A549 (cell line): Measurements from ENCODE around the gene TCF23. TPM values are rescaled to one million over a fixed set of nuclear protein-coding genes. Genes with fewer than 3 reads are reported as not detected.

Experiments used
- ATAC-seq, 2 experiments: fragments of 200-7000 bp in 1 of 2; fragments of >200 bp in 1 of 2; cut with Nextera tagmentation in 1 of 2; cut with Tn5 transposase in 1 of 2; 3 replicates each; pipeline versions ENCODE4 v1.8.0 to v1.9.1; 2018 to 2020; ENCODE audit warnings: mild to moderate bottlenecking in 1 of 2, moderate library complexity in 1 of 2
- CTCF ChIA-PET: fragments of 300-600 bp; sonication (Branson Sonifier 250); formaldehyde crosslinking; extraction: SDS; loops from one replicate; lab custom pipeline; 2021; ENCODE audit warnings: antibody characterized with exemption, inconsistent platforms; lab: Yijun Ruan, JAX
- POLR2A ChIA-PET: fragments of 350-600 bp; formaldehyde crosslinking; extraction: SDS; loops from one replicate; lab custom pipeline; 2021; ENCODE audit warnings: antibody characterized with exemption, inconsistent platforms; lab: Yijun Ruan, JAX
- DNase-seq, 2 experiments: peaks; one replicate each; pipeline versions ENCODE4 v3.0.0 to v3.0.0-alpha.2; 2011 to 2016; ENCODE audit warnings: low read depth in 1 of 2, low spot score in 1 of 2
- FAIRE-seq: peaks from 2 replicates; lab custom pipeline; 2011; peaks lifted over from hg19 to GRCh38; lab: Jason Lieb, UNC
- H3K27ac ChIP-seq, 2 experiments: fragments of >200 bp; sonication (Bioruptor Twin); formaldehyde crosslinking; 3 replicates each; pipeline ENCODE4 v1.5.1; 2016 to 2017
- H3K4me1 ChIP-seq: fragments of >200 bp; sonication (Bioruptor Twin); formaldehyde crosslinking; 3 replicates; pipeline ENCODE4 v1.6.1; 2016
- H3K4me2 ChIP-seq: fragments of >200 bp; sonication (Bioruptor Twin); formaldehyde crosslinking; 3 replicates; pipeline ENCODE4 v1.6.1; 2016
- H3K4me3 ChIP-seq: fragments of >200 bp; sonication (Bioruptor Twin); formaldehyde crosslinking; 3 replicates; pipeline ENCODE4 v1.5.1; 2016
- H3K9me3 ChIP-seq: fragments of >200 bp; sonication (Bioruptor Twin); formaldehyde crosslinking; 3 replicates; pipeline ENCODE4 v1.6.1; 2016
- CBX2 ChIP-seq: fragments of 200-600 bp; sonication (generic); IDR thresholded peaks from 2 replicates; pipeline ENCODE4 v1.6.1; 2016; ENCODE audit warnings: low read depth, mild to moderate bottlenecking, borderline replicate concordance
- CBX8 ChIP-seq: fragments of 200-600 bp; sonication (generic); IDR thresholded peaks from 2 replicates; pipeline ENCODE4 v1.6.1; 2016
- CHD2 ChIP-seq: fragments of 150-350 bp; IDR thresholded peaks from 2 replicates; pipeline ENCODE4 v1.6.1; 2014; ENCODE audit warnings: low read length; ENCODE audit not compliant: partially characterized antibody
- CHD4 ChIP-seq: fragments of 200-600 bp; sonication (generic); IDR thresholded peaks from 2 replicates; pipeline ENCODE4 v1.6.1; 2016; ENCODE audit warnings: antibody characterized with exemption, mild to moderate bottlenecking, borderline replicate concordance
- E2F6 ChIP-seq: IDR thresholded peaks from 2 replicates; pipeline ENCODE4 v1.6.1; 2012; ENCODE audit warnings: low read depth, borderline replicate concordance
- EHF ChIP-seq: fragments of 250-450 bp; sonication (Bioruptor Pico); IDR thresholded peaks from 2 replicates; pipeline ENCODE4 v1.5.0; 2020; ENCODE audit warnings: mild to moderate bottlenecking
- ELK1 ChIP-seq: fragments of 150-350 bp; IDR thresholded peaks from 2 replicates; pipeline ENCODE4 v1.6.1; 2014; ENCODE audit warnings: low read depth, mild to moderate bottlenecking, low read length
- ESRRA ChIP-seq: fragments of 150-350 bp; IDR thresholded peaks from 2 replicates; pipeline ENCODE4 v1.6.1; 2014; ENCODE audit warnings: mild to moderate bottlenecking, low read length, borderline replicate concordance
- FOSB ChIP-seq: fragments of 250-450 bp; sonication (Bioruptor Pico); IDR thresholded peaks from 2 replicates; pipeline ENCODE4 v1.5.0; 2020; ENCODE audit warnings: mild to moderate bottlenecking, moderate library complexity
- FOSL2 ChIP-seq, 2 experiments: fragments of 450-650 bp in 1 of 2; fragments of >200 bp in 1 of 2; sonication (Bioruptor Twin) in 1 of 2; formaldehyde crosslinking; IDR thresholded peaks; 2 replicates each; pipeline versions ENCODE4 v1.5.0 to v1.6.1; 2016 to 2020; ENCODE audit warnings: mild to moderate bottlenecking in 1 of 2, moderate library complexity in 1 of 2
- HEYL ChIP-seq: fragments of 250-450 bp; sonication (Bioruptor Pico); IDR thresholded peaks from 2 replicates; pipeline ENCODE4 v1.8.0; 2021; ENCODE audit warnings: mild to moderate bottlenecking, moderate library complexity
- HMGXB4 ChIP-seq: fragments of 250-450 bp; sonication (Bioruptor Pico); IDR thresholded peaks from 2 replicates; pipeline ENCODE4 v1.5.0; 2021; ENCODE audit warnings: mild to moderate bottlenecking, moderate library complexity, borderline replicate concordance
- HOXA7 ChIP-seq: fragments of 250-450 bp; sonication (Bioruptor Pico); IDR thresholded peaks from 2 replicates; pipeline ENCODE4 v1.5.0; 2020; ENCODE audit warnings: mild to moderate bottlenecking, moderate library complexity
- HOXB13 ChIP-seq: fragments of 250-450 bp; sonication (Bioruptor Pico); IDR thresholded peaks from 2 replicates; pipeline ENCODE4 v1.5.0; 2020; ENCODE audit warnings: low read depth, mild to moderate bottlenecking, moderate library complexity
- JUNB ChIP-seq: fragments of >200 bp; sonication (Bioruptor Twin); formaldehyde crosslinking; IDR thresholded peaks from 2 replicates; pipeline ENCODE4 v1.6.1; 2016
- KDM5A ChIP-seq: fragments of 200-600 bp; sonication (generic); IDR thresholded peaks from 2 replicates; pipeline ENCODE4 v1.6.1; 2016; ENCODE audit warnings: antibody characterized with exemption, mild to moderate bottlenecking
- MAFK ChIP-seq: fragments of 450-650 bp; IDR thresholded peaks from 2 replicates; pipeline ENCODE4 v1.6.1; 2014; ENCODE audit not compliant: partially characterized antibody
- MAZ ChIP-seq: fragments of 150-350 bp; IDR thresholded peaks from 2 replicates; pipeline ENCODE4 v1.6.1; 2014; ENCODE audit warnings: antibody characterized with exemption, low read depth, low read length, borderline replicate concordance
- MYC ChIP-seq: IDR thresholded peaks from 2 replicates; pipeline ENCODE4 v1.6.1; 2012; ENCODE audit warnings: mild to moderate bottlenecking, inconsistent platforms, low read length, improper control_type of control experiment, borderline replicate concordance
- NPAS2 ChIP-seq: fragments of 250-450 bp; sonication (Bioruptor Pico); IDR thresholded peaks from 2 replicates; pipeline ENCODE4 v1.8.0; 2022; ENCODE audit warnings: mild to moderate bottlenecking, moderate library complexity, borderline replicate concordance
- NR3C1 ChIP-seq: fragments of >200 bp; sonication (Bioruptor Twin); formaldehyde crosslinking; IDR thresholded peaks from 3 replicates; pipeline ENCODE4 v1.6.1; 2017
- PBX3 ChIP-seq: IDR thresholded peaks from 2 replicates; pipeline ENCODE4 v1.6.1; 2012
- PHF8 ChIP-seq: fragments of 200-600 bp; sonication (generic); IDR thresholded peaks from 2 replicates; pipeline ENCODE4 v1.6.1; 2016; ENCODE audit warnings: low read depth, mild to moderate bottlenecking, antibody characterized with exemption, moderate library complexity, borderline replicate concordance
- RAD21 ChIP-seq, 2 experiments: fragments of >200 bp in 1 of 2; sonication (Bioruptor Twin) in 1 of 2; formaldehyde crosslinking in 1 of 2; IDR thresholded peaks in 1 of 2; conservative IDR thresholded peaks in 1 of 2; 2 replicates in 1 of 2; 3 replicates in 1 of 2; pipeline ENCODE4 v1.6.1; 2012 to 2018; ENCODE audit warnings: inconsistent platforms in 1 of 2
- RNF2 ChIP-seq: fragments of 200-600 bp; sonication (generic); IDR thresholded peaks from 2 replicates; pipeline ENCODE4 v1.6.1; 2016; ENCODE audit warnings: low read depth, mild to moderate bottlenecking, antibody characterized with exemption, moderate library complexity, borderline replicate concordance
- TP53 ChIP-seq: fragments of 250-450 bp; sonication (Bioruptor Pico); IDR thresholded peaks from 2 replicates; pipeline ENCODE4 v1.5.0; 2021; ENCODE audit warnings: mild to moderate bottlenecking, moderate library complexity
- ZC3H11A ChIP-seq: fragments of 450-650 bp; IDR thresholded peaks from 2 replicates; pipeline ENCODE4 v1.6.1; 2014; ENCODE audit warnings: antibody characterized with exemption, mild to moderate bottlenecking
- ZNF302 ChIP-seq: fragments of 250-450 bp; sonication (Bioruptor Pico); IDR thresholded peaks from 2 replicates; pipeline ENCODE4 v1.9.0; 2021; ENCODE audit warnings: inconsistent platforms, mild to moderate bottlenecking, moderate library complexity
- ZSCAN20 ChIP-seq: fragments of 250-450 bp; sonication (Bioruptor Pico); IDR thresholded peaks from 2 replicates; pipeline ENCODE4 v1.8.0; 2022; ENCODE audit warnings: mild to moderate bottlenecking, moderate library complexity
- WGBS: methylation state at CpG from one replicate; pipeline ENCODE4 v1.1.6; 2017; ENCODE audit errors: missing lambda C conversion rate; 5-methylcytosine and 5-hydroxymethylcytosine counted together
- polyA plus RNA-seq, 4 experiments: library from polyadenylated mRNA; depleted of rRNA in 3 of 4; stranded (reverse); fragments of >200 nt; fragmentation: RNase III in 1 of 4; extraction: RNeasy Plus Mini Kit Qiagen cat#74134 plus additional on column Dnase treatment in 1 of 4; gene quantifications; 2 replicates in 3 of 4; 3 replicates in 1 of 4; pipeline ENCODE4 v1.2.3, GENCODE V29; 2011 to 2017

Gene TCF23
- polyA plus RNA-seq, 2 of the 4 experiments (the other 2 are of a cell fraction), result not detected

- Histone ChIP-seq H3K9me3 (no peaks in the 10 kb centered on the region), H3K27ac (no peak overlapping the region), H3K4me2 (no peak overlapping the region), H3K4me1 (0 out of 3 replicates have a peak, but pooled peaks cover 3% of the 10 kb centered on the region), H3K4me3 (no peak overlapping the region)
- no peak for ATAC-seq
- WGBS, result 89% methylated on average over 2 of the region's 2 CpGs
- ChIA-PET POLR2A (no interaction called here), CTCF (interaction anchor here (0.9 to 1.0 kb wide), 2 partner anchors 14 to 105 kb away, joined by 3 read pairs; no protein-coding TSS in a partner anchor)
- no peak for DNase-seq
- FAIRE-seq, result no peak
- TF ChIP-seq JUNB (no peak), E2F6 (no peak), KDM5A (no peak), PBX3 (no peak), PHF8 (no peak), FOSB (CRISPR knock-in tag) (no peak), NPAS2 (CRISPR knock-in tag) (no peak), ESRRA (no peak), HEYL (no peak), HOXB13 (CRISPR knock-in tag) (no peak), MAFK (no peak), RNF2 (no peak), HOXA7 (CRISPR knock-in tag) (no peak), EHF (no peak), RAD21 (conservative IDR thresholded peaks at IDR 0.05 in 1 of 2, IDR thresholded peaks at IDR 0.05 in 1 of 2) (no peak)
- TF ChIP-seq, all 56 proteins: peak for 0
Measured at GRCh38 chr2:27198627-27199026, 49.8 kb downstream of the TCF23 start.

GRCh38 chr2:27199241-27199640, 50.4 kb downstream of the TCF23 start:
- DNase-seq (no peak), FAIRE-seq (no peak), ATAC-seq (peak in 1 of 2 experiments; percentile 7; a peak in 1 of 6 replicates)
- Histone ChIP-seq H3K27ac (no peak overlapping the region), H3K4me1 (0 out of 3 replicates have a peak, but pooled peaks cover 3% of the 10 kb centered on the region), H3K4me2 (no peak overlapping the region), H3K9me3 (no peaks in the 10 kb centered on the region), H3K4me3 (no peak overlapping the region)
- ChIA-PET CTCF (interaction anchor here (0.9 to 1.0 kb wide), 2 partner anchors 15 to 104 kb away, joined by 3 read pairs; no protein-coding TSS in a partner anchor), POLR2A (interaction anchor here (0.6 kb wide), 1 partner anchor 13 kb away, joined by 3 read pairs; the partner anchor contains the start of genes ATRAID and SLC5A6)
- 85% methylated on average over 2 of the region's 2 CpGs for WGBS
- no peak for TF ChIP-seq CBX2

- no peak for ATAC-seq
- no peak for DNase-seq
- WGBS, result 95% methylated on average over 7 of the region's 7 CpGs
- no peak overlapping the region for H3K27ac ChIP-seq
- H3K4me1 ChIP-seq, result no peaks in the 10 kb centered on the region
- FAIRE-seq, result no peak
- CTCF ChIA-PET, result interaction anchor here (0.5 to 4.9 kb wide), 3 partner anchors 10 to 115 kb away, joined by 6 to 21 read pairs (median 7); partner anchors contain the start of gene KHK
- H3K9me3 ChIP-seq, result no peaks in the 10 kb centered on the region
- no peak overlapping the region for H3K4me2 ChIP-seq
- no peak for TF ChIP-seq CHD2
- no peak for TF ChIP-seq ZSCAN20
- no peak for TF ChIP-seq EHF
- no peak for TF ChIP-seq MYC
- no peak for TF ChIP-seq CHD4
- no peak for TF ChIP-seq NPAS2 (CRISPR knock-in tag)
- TF ChIP-seq ELK1, result no peak
- TF ChIP-seq MAZ, result no peak
- TF ChIP-seq ZNF302, result no peak
- TF ChIP-seq FOSL2 (IDR thresholded peaks at IDR 0.05), result no peak
- TF ChIP-seq FOSL2 (CRISPR knock-in tag; IDR thresholded peaks at IDR 0.05), result no peak
- TF ChIP-seq HMGXB4 (CRISPR knock-in tag), result no peak
- TF ChIP-seq NR3C1, result no peak
- no peak for TF ChIP-seq CBX8
- TF ChIP-seq TP53 (CRISPR knock-in tag), result no peak
- TF ChIP-seq JUNB, result no peak
- TF ChIP-seq RNF2, result no peak
- TF ChIP-seq ZC3H11A, result no peak
- no peak for TF ChIP-seq CBX2
- TF ChIP-seq HEYL, result no peak
- H3K4me3 ChIP-seq, result no peak overlapping the region
- POLR2A ChIA-PET, result no interaction called here
Measured at GRCh38 chr2:27201675-27202074, 52.9 kb downstream of the TCF23 start.
